RWPE1 (cell line): Measurements from ENCODE around the gene SAMD4A.

ENCODE experiments used
- CTCF ChIA-PET: fragments of 350-600 bp; sonication (Branson Sonifier 250); formaldehyde crosslinking; extraction: SDS; loops from one replicate; lab custom pipeline; 2021; lab: Yijun Ruan, JAX
- POLR2A ChIA-PET: fragments of 400-600 bp; formaldehyde crosslinking; extraction: SDS; loops from one replicate; lab custom pipeline; 2020; ENCODE audit warnings: antibody characterized with exemption; ENCODE audit not compliant: low non-redundant PET; lab: Yijun Ruan, JAX
- DNase-seq: peaks from one replicate; pipeline ENCODE4 v3.0.0; 2012; ENCODE audit warnings: low spot score
- H3K27ac ChIP-seq: fragments of 450-650 bp; 2 replicates; pipeline ENCODE4 v1.5.1; 2017
- TF ChIP-seq, protein P1 (sequence below): fragments of 450-650 bp; conservative IDR thresholded peaks from 2 replicates; pipeline ENCODE4 v1.5.1; 2017; ENCODE audit warnings: low read depth, mild to moderate bottlenecking

Gene SAMD4A

GRCh38 chr14:54738009-54738408, 171.1 kb downstream of the SAMD4A start:
- TF ChIP-seq, protein P1, sequence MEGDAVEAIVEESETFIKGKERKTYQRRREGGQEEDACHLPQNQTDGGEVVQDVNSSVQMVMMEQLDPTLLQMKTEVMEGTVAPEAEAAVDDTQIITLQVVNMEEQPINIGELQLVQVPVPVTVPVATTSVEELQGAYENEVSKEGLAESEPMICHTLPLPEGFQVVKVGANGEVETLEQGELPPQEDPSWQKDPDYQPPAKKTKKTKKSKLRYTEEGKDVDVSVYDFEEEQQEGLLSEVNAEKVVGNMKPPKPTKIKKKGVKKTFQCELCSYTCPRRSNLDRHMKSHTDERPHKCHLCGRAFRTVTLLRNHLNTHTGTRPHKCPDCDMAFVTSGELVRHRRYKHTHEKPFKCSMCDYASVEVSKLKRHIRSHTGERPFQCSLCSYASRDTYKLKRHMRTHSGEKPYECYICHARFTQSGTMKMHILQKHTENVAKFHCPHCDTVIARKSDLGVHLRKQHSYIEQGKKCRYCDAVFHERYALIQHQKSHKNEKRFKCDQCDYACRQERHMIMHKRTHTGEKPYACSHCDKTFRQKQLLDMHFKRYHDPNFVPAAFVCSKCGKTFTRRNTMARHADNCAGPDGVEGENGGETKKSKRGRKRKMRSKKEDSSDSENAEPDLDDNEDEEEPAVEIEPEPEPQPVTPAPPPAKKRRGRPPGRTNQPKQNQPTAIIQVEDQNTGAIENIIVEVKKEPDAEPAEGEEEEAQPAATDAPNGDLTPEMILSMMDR: no peak
- ChIA-PET POLR2A (no interaction called here), CTCF (interaction anchor here (0.6 kb wide), 1 partner anchor 1778 kb away, joined by 3 read pairs; no protein-coding TSS in a partner anchor)
- H3K27ac ChIP-seq: no peak overlapping the region
- no peak for DNase-seq

- DNase-seq: no peak
- POLR2A ChIA-PET: no interaction called here
- CTCF ChIA-PET: no interaction called here
- H3K27ac ChIP-seq: no peak overlapping the region
- TF ChIP-seq, protein P1: no peak
These were observed 172.6 kb downstream of the SAMD4A start for GRCh38 chr14:54739514-54739913.

DNA sequence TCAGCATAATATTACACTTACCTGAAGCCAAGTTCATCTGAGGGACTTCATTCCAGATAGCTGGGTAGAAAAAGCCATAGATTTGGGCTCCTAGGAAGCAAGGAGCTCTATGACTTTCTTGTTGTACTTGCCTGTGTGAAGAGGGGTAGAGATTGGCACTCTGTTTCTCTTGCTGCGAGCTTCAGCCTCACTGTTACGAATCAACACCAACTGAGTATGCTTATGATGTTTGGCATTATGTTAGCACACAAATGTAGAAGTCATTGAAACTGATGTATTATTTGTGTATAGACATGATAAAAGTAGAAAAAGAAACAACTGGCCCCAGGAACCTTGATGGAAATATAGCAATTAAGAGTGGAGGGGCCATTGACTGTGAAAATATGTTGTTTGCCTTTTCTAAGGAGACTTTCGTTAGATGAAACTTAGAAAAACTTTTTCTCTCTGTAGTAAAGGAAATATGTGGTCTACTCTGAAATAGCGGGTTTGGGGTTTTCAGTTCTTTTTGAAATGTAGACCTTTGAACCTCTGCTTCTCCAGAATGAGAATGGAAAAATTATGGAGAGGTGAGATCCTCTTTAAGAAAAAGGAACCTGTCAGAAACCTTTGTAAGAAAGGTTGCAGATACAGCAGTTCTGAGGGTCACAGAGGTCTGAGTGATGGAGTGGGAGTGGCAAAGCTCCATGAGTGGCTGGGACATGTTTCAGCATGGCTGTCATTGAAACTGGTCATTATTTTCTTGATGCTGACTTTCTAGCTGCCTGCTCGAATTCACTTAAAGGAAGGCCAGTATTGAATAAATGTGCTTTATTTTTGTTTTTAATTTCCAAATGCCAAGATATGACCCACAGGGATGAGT, 175.8 kb downstream of the SAMD4A start:
- POLR2A ChIA-PET: interaction anchor here (0.6 kb wide), 1 partner anchor 25 kb away, joined by 3 read pairs; no protein-coding TSS in a partner anchor
- no peak for DNase-seq
- CTCF ChIA-PET: no interaction called here
- no peak overlapping the region for H3K27ac ChIP-seq
- TF ChIP-seq, protein P1: no peak

- no peak overlapping the region for H3K27ac ChIP-seq
- POLR2A ChIA-PET: no interaction called here
- no peak for DNase-seq
- TF ChIP-seq, protein P1: no peak
- CTCF ChIA-PET: no interaction called here
These were observed 176.5 kb downstream of the SAMD4A start for GRCh38 chr14:54743382-54743781.

- TF ChIP-seq, protein P1: no peak
- no peak overlapping the region for H3K27ac ChIP-seq
- ChIA-PET CTCF (no interaction called here), POLR2A (no interaction called here)
- DNase-seq: no peak
These were observed 179.1 kb downstream of the SAMD4A start for GRCh38 chr14:54746019-54746418.

- POLR2A ChIA-PET: no interaction called here
- TF ChIP-seq, protein P1: no peak
- CTCF ChIA-PET: no interaction called here
These were observed 180.7 kb downstream of the SAMD4A start for GRCh38 chr14:54747616-54748015.

More at GRCh38 chr14:54747616-54748015, 180.7 kb downstream of the SAMD4A start:
- DNase-seq: no peak
- no peak overlapping the region for H3K27ac ChIP-seq
